ENCODE results near the gene NUP43.
"Not testable (repeated sequence)": the region's sequence is repeated elsewhere in the genome, so short reads cannot be mapped to it uniquely, and the experiment has no call there.

Gene NUP43

DNA sequence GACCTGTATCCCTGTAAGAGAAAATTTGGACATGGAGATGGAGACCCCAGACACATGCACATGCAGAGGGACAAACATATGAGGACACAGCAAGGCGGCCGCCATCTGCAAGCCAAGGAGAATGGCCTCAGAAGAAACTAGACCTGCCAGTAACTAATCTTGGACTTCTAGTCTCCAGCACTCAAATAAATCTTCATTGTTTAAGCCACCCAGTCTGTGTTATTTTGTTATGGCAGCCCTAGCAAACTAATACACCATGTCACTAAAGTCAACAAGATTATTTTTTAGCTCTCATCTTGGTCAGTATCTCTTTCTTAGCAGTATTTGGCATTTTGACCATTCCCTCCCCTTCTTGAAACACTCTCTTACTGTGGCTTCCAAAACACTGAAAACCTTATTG lies 55.1 kb downstream of the NUP43 start:
- no peak for DNase-seq (ENCODE audit: low read depth)

DNA sequence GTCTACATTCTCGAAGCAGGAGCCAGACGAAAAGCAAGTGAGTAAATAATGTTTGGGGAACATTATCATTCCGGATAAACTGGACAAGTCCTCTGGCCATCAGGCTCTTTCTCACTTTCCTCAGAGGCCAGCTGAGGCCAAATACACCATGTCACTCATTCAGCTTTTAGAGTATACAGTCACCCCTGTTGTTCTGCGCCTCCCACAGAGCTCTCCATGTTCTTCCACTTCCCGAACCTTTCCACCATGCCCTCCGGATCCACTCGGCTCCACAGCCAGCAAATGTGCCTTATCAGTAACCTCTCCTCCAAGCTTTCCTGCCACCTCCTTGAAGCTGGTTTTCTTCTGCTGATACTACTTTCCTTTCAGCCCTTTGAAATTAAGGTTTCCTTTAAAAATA lies 60.1 kb downstream of the NUP43 start:
- no peak for DNase-seq (ENCODE audit: low read depth)

DNA sequence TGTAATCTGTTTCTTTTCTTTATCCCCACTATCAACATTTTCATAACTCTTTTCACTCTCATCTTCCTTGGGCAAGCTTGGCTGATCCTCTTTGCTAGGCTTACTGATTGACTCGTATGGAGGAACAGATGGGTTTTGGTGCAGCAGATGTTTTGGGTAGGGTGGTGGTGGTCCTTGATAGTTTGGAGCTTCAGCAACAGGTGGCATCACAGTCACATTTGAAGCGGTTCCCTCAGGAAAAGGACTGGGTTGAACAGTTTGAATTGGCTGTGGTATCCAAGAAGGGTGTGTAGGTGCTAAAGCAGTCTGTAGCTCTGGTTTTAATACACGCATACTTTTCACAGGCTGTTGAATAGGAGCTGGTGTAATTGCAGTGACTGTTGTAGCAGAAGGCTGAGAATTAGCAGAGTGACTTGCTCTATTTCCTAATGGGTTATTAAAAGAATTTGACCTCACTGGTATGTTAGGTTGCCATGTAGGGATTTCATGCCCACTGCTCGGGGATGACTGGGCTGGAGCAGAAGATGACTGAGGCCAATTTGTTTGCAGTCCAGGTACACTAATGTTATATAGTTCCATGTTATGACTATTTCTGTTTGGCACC lies 63.0 kb downstream of the NUP43 start:
- DNase-seq (ENCODE audit: low read depth): no peak

DNA sequence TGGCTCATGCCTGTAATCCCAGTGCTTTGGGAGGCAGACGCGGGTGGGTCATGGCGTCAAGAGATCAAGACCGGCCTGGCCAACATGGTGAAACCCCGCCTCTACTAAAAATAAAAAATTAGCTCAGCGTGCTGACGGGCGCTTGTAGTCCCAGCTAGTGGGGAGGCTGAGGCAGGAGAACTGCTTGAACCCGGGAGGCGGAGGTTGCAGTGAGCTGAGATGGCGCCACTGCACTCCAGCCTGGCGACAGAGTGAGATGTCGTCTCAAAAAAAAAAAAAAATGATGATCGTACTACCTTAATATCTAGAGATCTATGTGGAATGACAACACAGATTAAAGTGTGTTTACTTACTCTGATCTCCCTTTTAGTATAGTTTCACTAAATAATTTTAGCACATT lies 64.5 kb downstream of the NUP43 start:
- not testable (repeated sequence) for DNase-seq (ENCODE audit: low read depth)

DNA sequence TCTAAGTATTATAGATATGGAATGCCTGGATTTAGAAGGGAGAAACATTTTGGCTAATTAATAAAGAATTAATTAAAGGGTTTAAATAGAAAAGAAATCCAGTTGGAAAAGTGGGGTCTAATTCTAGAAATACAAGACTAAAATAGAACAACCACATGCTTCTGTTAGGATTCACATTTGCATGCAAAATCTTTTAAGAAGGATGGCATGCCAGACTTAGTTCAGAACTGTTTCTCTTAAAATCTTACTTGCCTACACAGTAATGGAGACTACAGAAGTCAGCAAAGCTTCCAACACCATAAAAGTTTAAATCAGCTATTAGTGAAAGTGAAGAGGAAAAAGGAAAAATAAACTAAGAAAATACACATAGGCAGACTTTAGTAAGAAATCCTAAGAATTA lies 65.1 kb downstream of the NUP43 start:
- no peak for DNase-seq (ENCODE audit: low read depth)

DNA sequence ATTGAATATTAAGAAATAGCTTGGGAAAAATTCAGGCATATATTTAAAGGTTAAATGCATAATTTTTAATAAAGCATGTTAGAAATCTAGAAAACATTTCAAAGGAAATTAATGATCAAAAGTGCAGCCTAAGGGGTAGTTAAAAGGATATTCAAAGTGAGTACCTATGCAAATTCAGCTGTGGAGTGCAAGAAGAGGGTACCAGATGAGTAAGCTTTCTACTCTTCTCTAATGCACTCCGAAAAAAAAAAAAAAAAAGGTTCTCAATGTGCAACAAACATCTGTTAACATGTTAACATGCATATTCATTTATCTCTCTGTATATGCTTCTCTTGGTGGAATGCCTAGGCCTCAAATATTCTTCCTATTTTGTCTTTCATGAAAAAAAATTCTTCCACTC lies 65.8 kb downstream of the NUP43 start:
- DNase-seq (ENCODE audit: low read depth): no peak
